Central memory CD4-positive, alpha-beta T cell (primary cell): Measurements from ENCODE around the gene FBXL2.
"Not testable (repeated sequence)": the region's sequence is repeated elsewhere in the genome, so short reads cannot be mapped to it uniquely, and the experiment has no call there.

Experiments
- DNase-seq: peaks from one replicate; pipeline ENCODE4 v3.0.0; 2022

The FBXL2 gene

GRCh38 chr3:33388374-33389100 is 111.3 kb downstream of the FBXL2 start:
- DNase-seq = no peak

GRCh38 chr3:33389908-33390307 is 112.7 kb downstream of the FBXL2 start:
- no peak for DNase-seq

- DNase-seq = no peak
Measured at GRCh38 chr3:33391255-33391995, 114.2 kb downstream of the FBXL2 start.

GRCh38 chr3:33392144-33392543 is 114.9 kb downstream of the FBXL2 start:
- DNase-seq = no peak

GRCh38 chr3:33392703-33393125 is 115.5 kb downstream of the FBXL2 start:
- no peak for DNase-seq

- no peak for DNase-seq
Measured at GRCh38 chr3:33394403-33395054, 117.3 kb downstream of the FBXL2 start.

- DNase-seq = no peak
Measured at GRCh38 chr3:33395900-33396299, 118.7 kb downstream of the FBXL2 start.

GRCh38 chr3:33398410-33398809 is 121.2 kb downstream of the FBXL2 start:
- DNase-seq = no peak

GRCh38 chr3:33401781-33402180 is 124.5 kb downstream of the FBXL2 start:
- DNase-seq = no peak

GRCh38 chr3:33402936-33403335 is 125.7 kb downstream of the FBXL2 start:
- DNase-seq = no peak

GRCh38 chr3:33403756-33404155 is 126.5 kb downstream of the FBXL2 start:
- DNase-seq = no peak

GRCh38 chr3:33410816-33411215 is 133.6 kb downstream of the FBXL2 start:
- not testable (repeated sequence) for DNase-seq

GRCh38 chr3:33417066-33417673 is 139.9 kb downstream of the FBXL2 start:
- no peak for DNase-seq

GRCh38 chr3:33419948-33420347 is 142.7 kb downstream of the FBXL2 start:
- no peak for DNase-seq

GRCh38 chr3:33420966-33421365 is 143.7 kb downstream of the FBXL2 start:
- no peak for DNase-seq

- no peak for DNase-seq
Measured at GRCh38 chr3:33424606-33425452, 147.6 kb downstream of the FBXL2 start.

- no peak for DNase-seq
Measured at GRCh38 chr3:33425453-33425852, 148.2 kb downstream of the FBXL2 start.

GRCh38 chr3:33426068-33426467 is 148.8 kb downstream of the FBXL2 start:
- no peak for DNase-seq

- DNase-seq = no peak
Measured at GRCh38 chr3:33426630-33427317, 149.5 kb downstream of the FBXL2 start.

- no peak for DNase-seq
Measured at GRCh38 chr3:33428734-33429133, 151.5 kb downstream of the FBXL2 start.

- DNase-seq = not testable (repeated sequence)
Measured at GRCh38 chr3:33429306-33429705, 152.1 kb downstream of the FBXL2 start.

- DNase-seq = no peak
Measured at GRCh38 chr3:33430061-33430460, 152.8 kb downstream of the FBXL2 start.
